A549 (cell line): ENCODE measurements around the gene SLC15A5.

Experiments
- CEBPB ChIP-seq, 2 experiments: fragments of >200 bp in 1 of 2; sonication (Bioruptor Twin) in 1 of 2; formaldehyde crosslinking in 1 of 2; IDR thresholded peaks; 2 replicates each; pipeline ENCODE4 v1.6.1; 2012 to 2016
- CTCF ChIP-seq: fragments of >200 bp; sonication (Bioruptor Twin); formaldehyde crosslinking; IDR thresholded peaks from 3 replicates; pipeline ENCODE4 v1.5.1; 2016
- HDAC2 ChIP-seq: fragments of 200-600 bp; sonication (generic); IDR thresholded peaks from 2 replicates; pipeline ENCODE4 v1.6.1; 2016
- JUNB ChIP-seq: fragments of >200 bp; sonication (Bioruptor Twin); formaldehyde crosslinking; IDR thresholded peaks from 2 replicates; pipeline ENCODE4 v1.6.1; 2016
- MYC ChIP-seq: IDR thresholded peaks from 2 replicates; pipeline ENCODE4 v1.6.1; 2012; ENCODE audit warnings: mild to moderate bottlenecking, inconsistent platforms, low read length, improper control_type of control experiment, borderline replicate concordance
- NPAS2 ChIP-seq: fragments of 250-450 bp; sonication (Bioruptor Pico); IDR thresholded peaks from 2 replicates; pipeline ENCODE4 v1.8.0; 2022; ENCODE audit warnings: mild to moderate bottlenecking, moderate library complexity, borderline replicate concordance
- POLR2A ChIP-seq: IDR thresholded peaks from 2 replicates; pipeline ENCODE4 v1.6.1; 2012; ENCODE audit warnings: mild to moderate bottlenecking, low read length

GRCh38 chr12:16166563-16167470 lies 110.7 kb downstream of the SLC15A5 start:
- TF ChIP-seq POLR2A (no peak), JUNB (no peak), MYC (no peak), HDAC2 (no peak), CTCF (no peak), CEBPB (IDR thresholded peaks at IDR 0.05) (no peak), NPAS2 (no peak)
